ENCODE data around the gene TAC4. TPM values are rescaled to one million over a fixed set of nuclear protein-coding genes. Genes with fewer than 3 reads are reported as not detected.

TAC4 gene
- total RNA-seq, 2 experiments from 2014 or later = not detected

- no peaks in the 10 kb centered on the region for H3K9me3 Mint-ChIP-seq
- CTCF ChIA-PET = interaction anchor here (0.9 kb wide), 1 partner anchor 31 kb away, joined by 3 read pairs; no protein-coding TSS in a partner anchor
- intact Hi-C loops (cut with micrococcal nuclease) = no loop called here
- H3K27ac Mint-ChIP-seq = peak overlapping the region; percentile 17
- DNase-seq = no peak
- peaks cover 54% of the 10 kb centered on the region for H3K36me3 Mint-ChIP-seq (ENCODE audit: low read depth)
- no peak overlapping the region for H3K4me3 Mint-ChIP-seq
- peaks cover 52% of the 10 kb centered on the region for H3K4me1 Mint-ChIP-seq (ENCODE audit: low read depth)
- no peaks in the 10 kb centered on the region for H3K27me3 Mint-ChIP-seq (ENCODE audit: low read depth)
These were observed 27.1 kb downstream of the TAC4 start for GRCh38 chr17:49820773-49821172.

- H3K9me3 Mint-ChIP-seq = no peaks in the 10 kb centered on the region
- no peak for DNase-seq
- H3K4me1 Mint-ChIP-seq (ENCODE audit: low read depth) = peaks cover 61% of the 10 kb centered on the region
- intact Hi-C loops (cut with micrococcal nuclease) = no loop called here
- H3K27me3 Mint-ChIP-seq (ENCODE audit: low read depth) = no peaks in the 10 kb centered on the region
- H3K27ac Mint-ChIP-seq = no peak overlapping the region
- CTCF ChIA-PET = interaction anchor here (0.6 kb wide), 3 partner anchors 42 to 449 kb away, joined by 3 read pairs; no protein-coding TSS in a partner anchor
- peaks cover 53% of the 10 kb centered on the region for H3K36me3 Mint-ChIP-seq (ENCODE audit: low read depth)
- no peak overlapping the region for H3K4me3 Mint-ChIP-seq
These were observed 28.2 kb downstream of the TAC4 start for GRCh38 chr17:49819651-49820050.

- Mint-ChIP-seq H3K4me1 (ENCODE audit: low read depth) (peaks cover 66% of the 10 kb centered on the region), H3K36me3 (ENCODE audit: low read depth) (peaks cover 52% of the 10 kb centered on the region), H3K27me3 (ENCODE audit: low read depth) (no peaks in the 10 kb centered on the region), H3K27ac (peak overlapping the region; percentile 59), H3K4me3 (no peak overlapping the region), H3K9me3 (no peaks in the 10 kb centered on the region)
- CTCF ChIA-PET = no interaction called here
- intact Hi-C loops (cut with micrococcal nuclease) = no loop called here
- DNase-seq = no peak
These were observed 28.7 kb downstream of the TAC4 start for GRCh38 chr17:49819138-49819537.

GRCh38 chr17:49817993-49818392 is 29.9 kb downstream of the TAC4 start:
- H3K4me3 Mint-ChIP-seq = no peak overlapping the region
- H3K4me1 Mint-ChIP-seq (ENCODE audit: low read depth) = peaks cover 73% of the 10 kb centered on the region
- peaks cover 52% of the 10 kb centered on the region for H3K36me3 Mint-ChIP-seq (ENCODE audit: low read depth)
- CTCF ChIA-PET = interaction anchor here (0.5 to 0.8 kb wide), 3 partner anchors 27 to 261 kb away, joined by 3 read pairs; no protein-coding TSS in a partner anchor
- no peaks in the 10 kb centered on the region for H3K9me3 Mint-ChIP-seq
- intact Hi-C loops (cut with micrococcal nuclease) = no loop called here
- no peaks in the 10 kb centered on the region for H3K27me3 Mint-ChIP-seq (ENCODE audit: low read depth)
- peak overlapping the region; percentile 59 for H3K27ac Mint-ChIP-seq
- DNase-seq = peak; percentile 63

GRCh38 chr17:49815761-49816281 is 32.0 kb downstream of the TAC4 start:
- H3K27me3 Mint-ChIP-seq (ENCODE audit: low read depth) = no peaks in the 10 kb centered on the region
- peak overlapping the region; percentile 46 for H3K27ac Mint-ChIP-seq
- DNase-seq = no peak
- H3K4me1 Mint-ChIP-seq (ENCODE audit: low read depth) = peaks cover 62% of the 10 kb centered on the region
- intact Hi-C loops (cut with micrococcal nuclease) = no loop called here
- no peak overlapping the region for H3K4me3 Mint-ChIP-seq
- H3K9me3 Mint-ChIP-seq = no peaks in the 10 kb centered on the region
- CTCF ChIA-PET = interaction anchor here (0.6 to 1.6 kb wide), 6 partner anchors 10 to 251 kb away, joined by 3 to 4 read pairs (median 3); no protein-coding TSS in a partner anchor
- H3K36me3 Mint-ChIP-seq (ENCODE audit: low read depth) = peaks cover 41% of the 10 kb centered on the region

- DNase-seq = no peak
- Mint-ChIP-seq H3K27ac (peak overlapping the region; percentile 54), H3K27me3 (ENCODE audit: low read depth) (no peaks in the 10 kb centered on the region), H3K4me1 (ENCODE audit: low read depth) (peaks cover 57% of the 10 kb centered on the region), H3K9me3 (no peaks in the 10 kb centered on the region), H3K4me3 (no peak overlapping the region), H3K36me3 (ENCODE audit: low read depth) (peaks cover 40% of the 10 kb centered on the region)
- CTCF ChIA-PET = interaction anchor here (0.6 to 1.6 kb wide), 2 partner anchors 43 to 250 kb away, joined by 3 to 4 read pairs; no protein-coding TSS in a partner anchor
- intact Hi-C loops (cut with micrococcal nuclease) = no loop called here
These were observed 32.9 kb downstream of the TAC4 start for GRCh38 chr17:49814781-49815529.

- CTCF ChIA-PET = no interaction called here
These were observed 38.8 kb downstream of the TAC4 start for GRCh38 chr17:49809056-49809455.

GRCh38 chr17:49798738-49799137 is 49.1 kb downstream of the TAC4 start:
- Mint-ChIP-seq H3K4me3 (no peak overlapping the region), H3K4me1 (ENCODE audit: low read depth) (peaks cover 42% of the 10 kb centered on the region), H3K27ac (no peak overlapping the region), H3K36me3 (ENCODE audit: low read depth) (peaks cover 40% of the 10 kb centered on the region), H3K27me3 (ENCODE audit: low read depth) (no peaks in the 10 kb centered on the region), H3K9me3 (no peaks in the 10 kb centered on the region)
- CTCF ChIA-PET = interaction anchor here (0.6 to 1.3 kb wide), 3 partner anchors 164 to 242 kb away, joined by 3 to 4 read pairs (median 4); no protein-coding TSS in a partner anchor
- intact Hi-C loops (cut with micrococcal nuclease) = loop anchor here (5.0 kb wide), 1 partner anchor 44 kb away; no protein-coding TSS in a partner anchor
- no peak for DNase-seq

More at GRCh38 chr17:49809056-49809455, 38.8 kb downstream of the TAC4 start:
- Mint-ChIP-seq H3K36me3 (ENCODE audit: low read depth) (peaks cover 33% of the 10 kb centered on the region), H3K27ac (peak overlapping the region; percentile 14), H3K27me3 (ENCODE audit: low read depth) (no peaks in the 10 kb centered on the region), H3K4me3 (no peak overlapping the region), H3K4me1 (ENCODE audit: low read depth) (peaks cover 19% of the 10 kb centered on the region), H3K9me3 (no peaks in the 10 kb centered on the region)
- intact Hi-C loops (cut with micrococcal nuclease) = no loop called here
- no peak for DNase-seq

GRCh38 chr17:49798182-49798581 is 49.7 kb downstream of the TAC4 start:
- CTCF ChIA-PET = interaction anchor here (0.6 to 1.3 kb wide), 3 partner anchors 163 to 241 kb away, joined by 3 to 4 read pairs (median 4); no protein-coding TSS in a partner anchor
- Mint-ChIP-seq H3K36me3 (ENCODE audit: low read depth) (peaks cover 41% of the 10 kb centered on the region), H3K4me3 (no peak overlapping the region), H3K4me1 (ENCODE audit: low read depth) (peaks cover 46% of the 10 kb centered on the region), H3K27ac (no peak overlapping the region), H3K27me3 (ENCODE audit: low read depth) (no peaks in the 10 kb centered on the region), H3K9me3 (no peaks in the 10 kb centered on the region)
- DNase-seq = peak; percentile 12
- intact Hi-C loops (cut with micrococcal nuclease) = loop anchor here (5.0 kb wide), 1 partner anchor 44 kb away; no protein-coding TSS in a partner anchor

- H3K27me3 Mint-ChIP-seq (ENCODE audit: low read depth) = no peaks in the 10 kb centered on the region
- DNase-seq = no peak
- intact Hi-C loops (cut with micrococcal nuclease) = loop anchor here (5.0 kb wide), 1 partner anchor 47 kb away; no protein-coding TSS in a partner anchor
- no peaks in the 10 kb centered on the region for H3K9me3 Mint-ChIP-seq
- CTCF ChIA-PET = interaction anchor here (0.8 kb wide), 1 partner anchor 88 kb away, joined by 3 read pairs; the partner anchor contains the start of gene SLC35B1
- H3K36me3 Mint-ChIP-seq (ENCODE audit: low read depth) = peaks cover 50% of the 10 kb centered on the region
- peaks cover 66% of the 10 kb centered on the region for H3K4me1 Mint-ChIP-seq (ENCODE audit: low read depth)
- no peak overlapping the region for H3K4me3 Mint-ChIP-seq
- H3K27ac Mint-ChIP-seq = no peak overlapping the region
These were observed 52.5 kb downstream of the TAC4 start for GRCh38 chr17:49795372-49795771.

- DNase-seq = no peak
- no peak overlapping the region for H3K27ac Mint-ChIP-seq
- no peak overlapping the region for H3K4me3 Mint-ChIP-seq
- CTCF ChIA-PET = interaction anchor here (0.6 to 1.2 kb wide), 2 partner anchors 11 to 200 kb away, joined by 3 read pairs; no protein-coding TSS in a partner anchor
- intact Hi-C loops (cut with micrococcal nuclease) = no loop called here
- H3K27me3 Mint-ChIP-seq (ENCODE audit: low read depth) = no peaks in the 10 kb centered on the region
- peaks cover 46% of the 10 kb centered on the region for H3K36me3 Mint-ChIP-seq (ENCODE audit: low read depth)
- H3K9me3 Mint-ChIP-seq = no peaks in the 10 kb centered on the region
- peaks cover 70% of the 10 kb centered on the region for H3K4me1 Mint-ChIP-seq (ENCODE audit: low read depth)
These were observed 54.6 kb downstream of the TAC4 start for GRCh38 chr17:49793309-49793708.

GRCh38 chr17:49789243-49789578 is 58.7 kb downstream of the TAC4 start:
- DNase-seq = no peak
- intact Hi-C loops (cut with micrococcal nuclease) = loop anchor here (1.0 to 2.0 kb wide), 6 partner anchors 40 to 220 kb away; partner anchors contain the start of gene SPOP
- Mint-ChIP-seq H3K4me3 (peak overlapping the region; percentile 92), H3K27me3 (ENCODE audit: low read depth) (no peaks in the 10 kb centered on the region), H3K4me1 (ENCODE audit: low read depth) (peaks cover 55% of the 10 kb centered on the region), H3K27ac (peak overlapping the region; percentile 95), H3K36me3 (ENCODE audit: low read depth) (peaks cover 28% of the 10 kb centered on the region), H3K9me3 (no peaks in the 10 kb centered on the region)
- CTCF ChIA-PET = interaction anchor here (1.1 kb wide), 1 partner anchor 31 kb away, joined by 3 read pairs; no protein-coding TSS in a partner anchor

All from activated naive CD4-positive, alpha-beta T cell treated with anti-CD3 and anti-CD28 coated beads for 36 hours (primary cell).